ENCODE measurements around the gene LLPH.

The LLPH gene

GRCh38 chr12:66107451-66107915 is 23.1 kb downstream of the LLPH start:
- TF ChIP-seq RAD21 (IDR thresholded peaks at IDR 0.05; ENCODE audit: low read depth) (peak; percentile 94), CEBPB (IDR thresholded peaks at IDR 0.05) (peak; percentile 99), MAX (IDR thresholded peaks at IDR 0.05) (no peak), CREB1 (IDR thresholded peaks at IDR 0.05; ENCODE audit: low read depth) (no peak)

GRCh38 chr12:66103016-66103913 is 27.3 kb downstream of the LLPH start:
- TF ChIP-seq REST (IDR thresholded peaks at IDR 0.05; ENCODE audit: low read depth), result no peak
- TF ChIP-seq NFIC (IDR thresholded peaks at IDR 0.05), result no peak
- peak; percentile 35; the same call in 1 of the 2 replicates for TF ChIP-seq RAD21 (IDR thresholded peaks at IDR 0.05; ENCODE audit: low read depth)
- TF ChIP-seq CEBPB (IDR thresholded peaks at IDR 0.05), result no peak

GRCh38 chr12:66092559-66093269 is 37.8 kb downstream of the LLPH start:
- TF ChIP-seq MAX (IDR thresholded peaks at IDR 0.05) (no peak), USF1 (IDR thresholded peaks at IDR 0.05) (no peak), REST (IDR thresholded peaks at IDR 0.05; ENCODE audit: low read depth) (no peak), CREB1 (IDR thresholded peaks at IDR 0.05; ENCODE audit: low read depth) (no peak), RAD21 (IDR thresholded peaks at IDR 0.05; ENCODE audit: low read depth) (no peak), EP300 (IDR thresholded peaks at IDR 0.05; ENCODE audit: borderline replicate concordance) (no peak), EGR1 (IDR thresholded peaks at IDR 0.05) (no peak), TAF1 (IDR thresholded peaks at IDR 0.05; ENCODE audit: low read depth) (no peak), YY1 (IDR thresholded peaks at IDR 0.05; ENCODE audit: low read depth) (no peak), ZBTB7A (IDR thresholded peaks at IDR 0.05; ENCODE audit: low read depth) (no peak), CEBPB (IDR thresholded peaks at IDR 0.05) (no peak), TCF12 (IDR thresholded peaks at IDR 0.05; ENCODE audit: low read depth) (no peak), NFIC (IDR thresholded peaks at IDR 0.05) (no peak), FOXM1 (IDR thresholded peaks at IDR 0.05; ENCODE audit: borderline replicate concordance, low read depth) (no peak), TEAD4 (IDR thresholded peaks at IDR 0.05) (no peak)

GRCh38 chr12:66090157-66090556 is 40.4 kb downstream of the LLPH start:
- TF ChIP-seq NFIC (IDR thresholded peaks at IDR 0.05) (no peak), TAF1 (IDR thresholded peaks at IDR 0.05; ENCODE audit: low read depth) (no peak), REST (IDR thresholded peaks at IDR 0.05; ENCODE audit: low read depth) (no peak), ZBTB7A (IDR thresholded peaks at IDR 0.05; ENCODE audit: low read depth) (no peak), YY1 (IDR thresholded peaks at IDR 0.05; ENCODE audit: low read depth) (no peak), FOXM1 (IDR thresholded peaks at IDR 0.05; ENCODE audit: borderline replicate concordance, low read depth) (no peak), EP300 (IDR thresholded peaks at IDR 0.05; ENCODE audit: borderline replicate concordance) (no peak), CREB1 (IDR thresholded peaks at IDR 0.05; ENCODE audit: low read depth) (no peak), RAD21 (IDR thresholded peaks at IDR 0.05; ENCODE audit: low read depth) (no peak), MAX (IDR thresholded peaks at IDR 0.05) (no peak), CEBPB (IDR thresholded peaks at IDR 0.05) (no peak), TEAD4 (IDR thresholded peaks at IDR 0.05) (no peak)
